ENCODE results near the gene INPP4B. TPM values are rescaled to one million over a fixed set of nuclear protein-coding genes. Genes with fewer than 3 reads are reported as not detected.

The INPP4B gene
- total RNA-seq, 1 donor from 2014 or later = 12.0 TPM

DNA sequence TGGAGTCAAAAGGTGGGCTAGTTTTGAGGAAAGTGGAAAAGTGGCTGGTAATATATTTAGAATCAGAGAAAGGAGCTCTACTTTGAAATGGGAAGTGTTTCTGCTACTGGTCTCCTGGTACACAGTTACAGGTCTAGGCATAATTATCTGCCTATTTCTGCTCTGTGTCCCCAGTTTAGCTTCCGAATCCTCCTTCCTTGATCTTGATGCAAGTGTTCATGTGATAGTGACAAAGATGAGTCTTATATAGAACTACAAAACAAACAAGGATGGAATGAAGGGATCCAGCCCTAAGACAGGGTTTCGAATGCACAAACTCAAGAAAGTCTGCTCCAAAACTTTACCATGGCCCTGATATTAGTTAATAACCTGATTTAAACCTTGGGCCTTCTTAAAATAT is 580.2 kb downstream of the INPP4B start:
- no peak overlapping the region for H3K4me3 ChIP-seq (ENCODE audit: low read depth, low read length)
- TF ChIP-seq, protein P1, sequence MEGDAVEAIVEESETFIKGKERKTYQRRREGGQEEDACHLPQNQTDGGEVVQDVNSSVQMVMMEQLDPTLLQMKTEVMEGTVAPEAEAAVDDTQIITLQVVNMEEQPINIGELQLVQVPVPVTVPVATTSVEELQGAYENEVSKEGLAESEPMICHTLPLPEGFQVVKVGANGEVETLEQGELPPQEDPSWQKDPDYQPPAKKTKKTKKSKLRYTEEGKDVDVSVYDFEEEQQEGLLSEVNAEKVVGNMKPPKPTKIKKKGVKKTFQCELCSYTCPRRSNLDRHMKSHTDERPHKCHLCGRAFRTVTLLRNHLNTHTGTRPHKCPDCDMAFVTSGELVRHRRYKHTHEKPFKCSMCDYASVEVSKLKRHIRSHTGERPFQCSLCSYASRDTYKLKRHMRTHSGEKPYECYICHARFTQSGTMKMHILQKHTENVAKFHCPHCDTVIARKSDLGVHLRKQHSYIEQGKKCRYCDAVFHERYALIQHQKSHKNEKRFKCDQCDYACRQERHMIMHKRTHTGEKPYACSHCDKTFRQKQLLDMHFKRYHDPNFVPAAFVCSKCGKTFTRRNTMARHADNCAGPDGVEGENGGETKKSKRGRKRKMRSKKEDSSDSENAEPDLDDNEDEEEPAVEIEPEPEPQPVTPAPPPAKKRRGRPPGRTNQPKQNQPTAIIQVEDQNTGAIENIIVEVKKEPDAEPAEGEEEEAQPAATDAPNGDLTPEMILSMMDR (conservative IDR thresholded peaks at IDR 0.05; ENCODE audit: low read depth, low read length) = no peak
- DNase-seq (ENCODE audit: low read depth) = no peak

DNA sequence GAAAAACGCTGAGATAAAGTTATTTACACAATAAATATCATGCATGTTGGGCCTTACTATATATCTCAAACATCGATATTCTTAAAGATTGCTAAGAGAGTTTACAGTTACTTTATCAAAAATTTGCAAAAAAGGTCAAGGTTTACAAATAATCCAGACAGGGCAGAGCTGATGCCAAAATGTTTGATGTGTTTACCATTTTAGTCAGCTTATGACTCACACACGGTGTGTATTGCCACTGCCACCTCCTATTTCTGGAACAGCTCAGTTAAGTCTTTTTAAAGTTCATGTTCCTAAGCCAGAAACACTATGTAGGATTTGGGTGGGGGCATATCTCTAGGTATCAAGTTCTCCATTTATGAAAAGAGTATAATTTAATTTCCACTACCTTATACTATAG is 580.6 kb downstream of the INPP4B start:
- TF ChIP-seq, protein P1 (conservative IDR thresholded peaks at IDR 0.05; ENCODE audit: low read depth, low read length) = no peak
- H3K4me3 ChIP-seq (ENCODE audit: low read depth, low read length) = no peak overlapping the region
- no peak for DNase-seq (ENCODE audit: low read depth)

DNA sequence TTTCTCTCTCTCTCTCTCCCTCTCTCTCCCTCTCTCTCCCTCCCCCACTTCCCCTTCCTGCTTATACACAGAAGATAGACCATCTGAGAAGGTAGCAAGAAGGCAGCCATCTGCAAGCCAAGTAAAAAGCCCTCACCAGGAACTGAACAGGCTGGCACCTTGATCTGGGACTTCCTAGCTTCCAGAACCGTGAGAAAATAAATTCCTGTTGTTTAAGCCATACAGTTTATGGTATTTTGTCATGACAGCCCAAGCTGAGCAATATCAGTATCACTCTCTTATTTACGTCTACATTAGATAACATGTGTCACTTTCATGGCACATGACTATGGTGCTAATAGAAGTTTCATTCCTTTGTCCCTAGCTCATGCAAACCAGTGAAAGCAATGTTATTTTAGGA is 581.1 kb downstream of the INPP4B start:
- no peak overlapping the region for H3K4me3 ChIP-seq (ENCODE audit: low read depth, low read length)
- DNase-seq (ENCODE audit: low read depth) = no peak
- TF ChIP-seq, protein P1 (conservative IDR thresholded peaks at IDR 0.05; ENCODE audit: low read depth, low read length) = no peak

DNA sequence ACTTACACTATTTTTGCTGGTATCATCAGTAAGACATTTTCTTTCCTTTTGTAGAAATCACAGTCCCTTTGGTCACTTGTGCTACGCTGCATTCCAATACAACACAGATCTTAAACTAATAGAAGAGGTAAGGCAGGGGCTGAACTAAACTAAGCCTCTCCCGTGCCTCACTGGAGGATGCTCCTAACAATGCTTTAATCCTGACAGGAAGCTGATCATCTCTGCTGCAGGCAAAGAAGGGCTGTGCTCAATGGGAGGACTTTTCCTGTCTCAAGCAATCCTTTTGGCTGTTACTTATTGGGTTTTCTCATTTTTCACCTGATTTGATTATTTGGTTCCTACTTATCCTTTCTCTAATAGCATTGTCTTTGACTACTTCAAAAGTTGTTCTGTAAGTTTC is 583.1 kb downstream of the INPP4B start:
- no peak for DNase-seq (ENCODE audit: low read depth)
- H3K4me3 ChIP-seq (ENCODE audit: low read depth, low read length) = no peak overlapping the region
- TF ChIP-seq, protein P1 (conservative IDR thresholded peaks at IDR 0.05; ENCODE audit: low read depth, low read length) = no peak

DNA sequence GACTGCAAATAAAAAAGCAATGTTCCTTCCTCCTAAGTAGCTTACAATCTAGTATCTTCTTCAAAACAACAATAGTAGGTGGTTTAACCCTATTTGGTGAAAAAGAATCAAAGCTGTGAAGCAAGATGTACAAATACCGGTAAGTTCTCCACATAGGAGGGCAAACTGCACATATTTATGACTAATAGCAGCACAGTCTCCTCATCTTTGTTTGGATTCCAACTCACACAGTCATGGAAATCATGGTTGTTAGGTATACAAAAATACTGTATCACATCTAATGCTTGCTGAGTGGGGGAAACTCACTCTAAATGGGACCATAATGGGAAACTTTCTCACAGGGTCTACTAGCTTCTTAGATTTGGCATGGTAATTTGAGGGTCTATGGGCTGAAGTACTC is 597.2 kb downstream of the INPP4B start:
- H3K4me3 ChIP-seq (ENCODE audit: low read depth, low read length) = no peak overlapping the region
- DNase-seq (ENCODE audit: low read depth) = no peak
- TF ChIP-seq, protein P1 (conservative IDR thresholded peaks at IDR 0.05; ENCODE audit: low read depth, low read length) = no peak

DNA sequence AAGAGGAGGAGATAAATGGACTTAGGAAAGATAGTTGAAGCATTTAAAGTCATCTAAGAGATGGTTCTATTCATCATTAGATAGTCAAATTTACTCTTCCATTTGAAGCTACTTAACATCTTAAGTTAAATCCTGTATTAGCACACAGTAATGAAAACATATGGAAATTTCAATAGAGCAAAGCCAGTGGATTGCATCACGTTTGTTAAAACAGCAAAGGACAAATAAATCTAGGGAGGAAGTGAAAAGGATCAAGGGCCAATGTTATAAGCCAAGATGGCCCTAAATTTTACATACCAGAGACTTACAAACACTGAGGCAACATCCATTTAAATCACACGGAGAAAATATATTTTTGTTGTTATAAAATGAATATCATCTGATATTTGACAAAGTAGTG is 602.8 kb downstream of the INPP4B start:
- no peak for DNase-seq (ENCODE audit: low read depth)
- TF ChIP-seq, protein P1 (conservative IDR thresholded peaks at IDR 0.05; ENCODE audit: low read depth, low read length) = no peak
- H3K4me3 ChIP-seq (ENCODE audit: low read depth, low read length) = no peak overlapping the region

DNA sequence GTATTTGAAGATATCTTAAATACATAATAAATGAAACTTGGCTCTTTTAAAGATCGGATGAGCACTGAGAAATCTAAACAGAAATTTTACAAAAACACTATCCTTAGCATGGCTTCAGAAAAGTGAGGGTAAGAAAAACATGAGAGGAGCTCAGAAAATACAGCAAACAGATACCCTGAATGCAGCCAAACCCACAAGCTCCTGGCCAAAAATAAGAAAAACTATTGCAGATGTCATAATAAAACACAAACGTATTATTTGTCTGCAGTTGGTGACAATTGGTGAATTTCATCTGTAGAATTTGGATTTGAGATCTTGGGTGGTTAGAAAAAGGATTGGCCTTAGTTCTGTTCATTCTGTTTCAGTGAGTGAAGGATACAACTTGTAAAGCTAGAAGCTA is 603.9 kb downstream of the INPP4B start:
- no peak overlapping the region for H3K4me3 ChIP-seq (ENCODE audit: low read depth, low read length)
- DNase-seq (ENCODE audit: low read depth) = no peak
- TF ChIP-seq, protein P1 (conservative IDR thresholded peaks at IDR 0.05; ENCODE audit: low read depth, low read length) = no peak

All from epithelial cell of proximal tubule (primary cell).